HG02938 (cell line): ENCODE measurements around the gene RNF149.

Experiments
- ATAC-seq: cut with Tn5 transposase; IDR thresholded peaks from one replicate; pipeline ENCODE4 v1.9.1; 2021; ENCODE audit warnings: mild to moderate bottlenecking, moderate library complexity; ENCODE audit not compliant: unreplicated experiment

Gene RNF149

GRCh38 chr2:101232770-101233169 lies 75.7 kb downstream of the RNF149 start:
- ATAC-seq: no peak

DNA sequence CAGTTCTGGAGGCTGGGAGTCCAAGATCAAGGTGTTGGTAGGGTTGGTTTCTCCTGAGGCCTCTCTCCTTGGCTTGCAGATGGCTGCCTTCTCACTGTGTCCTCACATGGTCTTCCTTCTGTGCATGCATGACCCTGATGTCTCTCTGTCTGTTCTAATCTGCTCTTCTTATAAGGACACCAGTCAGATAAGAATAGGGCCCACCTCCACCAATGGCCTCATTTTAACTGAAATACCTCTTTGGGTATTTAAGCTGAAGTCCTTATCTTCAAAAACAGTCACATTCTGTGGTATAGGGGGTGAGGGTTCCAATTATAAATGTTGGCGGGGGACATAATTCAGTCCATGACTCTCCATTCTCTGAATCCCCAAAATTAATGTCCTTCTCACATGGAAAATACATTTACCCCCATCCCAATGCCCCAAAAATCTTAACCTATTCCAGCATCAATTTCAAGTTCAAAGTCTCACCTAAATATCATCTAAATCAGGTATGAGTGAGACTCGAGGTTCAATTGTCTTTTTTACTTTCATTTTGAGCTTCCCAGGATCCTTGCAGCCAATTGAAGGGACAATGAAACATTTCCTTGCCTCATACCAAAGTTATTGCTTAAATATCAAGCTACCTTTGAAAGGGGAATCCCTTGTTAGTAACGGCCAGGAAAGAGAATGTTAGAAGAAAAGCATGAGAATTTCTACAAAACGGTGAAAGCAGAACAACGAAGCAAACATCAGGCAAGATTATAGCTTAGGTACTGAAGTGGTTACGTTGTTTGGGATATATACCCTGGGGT lies 76.4 kb downstream of the RNF149 start:
- no peak for ATAC-seq

DNA sequence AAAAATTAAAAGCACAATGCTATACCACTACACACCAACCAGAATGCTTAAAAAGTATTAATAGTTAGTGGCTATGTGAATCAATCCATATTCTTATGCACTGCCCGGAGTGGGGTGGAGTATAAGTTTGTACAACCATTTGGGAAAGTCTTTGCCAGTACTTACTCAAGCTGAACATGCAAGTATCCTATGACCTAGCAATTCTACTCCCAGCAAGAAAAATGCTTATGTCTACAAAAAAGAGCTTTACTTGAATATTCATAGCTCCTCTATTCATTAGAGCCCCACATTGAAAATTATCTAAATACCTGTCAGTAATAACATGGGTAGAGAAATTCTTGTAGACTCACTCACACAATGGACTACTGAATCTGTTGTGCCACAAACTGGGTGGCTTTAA lies 77.3 kb downstream of the RNF149 start:
- no peak for ATAC-seq

- ATAC-seq: no peak
Measured at GRCh38 chr2:101230541-101231001, 77.9 kb downstream of the RNF149 start.
